Thyroid gland (tissue), 4 donors: ENCODE measurements around the gene RNF145.

Experiments
- CTCF ChIP-seq, 6 experiments: fragments of 200-600 bp in 3 of 6; fragments of 450-650 bp in 3 of 6; sonication (generic) in 3 of 6; IDR thresholded peaks; one replicate each; pipeline ENCODE4 v1.5.1; 2016 to 2019; ENCODE audit warnings: antibody characterized with exemption in 6 of 6, mild to moderate bottlenecking in 2 of 6, inconsistent platforms in 1 of 6, moderate library complexity in 1 of 6
- POLR2A ChIP-seq, 2 donors: fragments of 450-650 bp; IDR thresholded peaks; one replicate each; pipeline ENCODE4 v1.6.1; 2017; ENCODE audit warnings: antibody characterized with exemption in 2 of 2, mild to moderate bottlenecking in 2 of 2, moderate library complexity in 1 of 2

- no peak for TF ChIP-seq CTCF (IDR thresholded peaks at IDR 0.05)
- no peak for TF ChIP-seq POLR2A (IDR thresholded peaks at IDR 0.05)
Measured at GRCh38 chr5:159258361-159258760, 49.0 kb upstream of the RNF145 start.
